Fibroblast of skin of scalp (primary cell): ENCODE data around the gene ATP1A3.
"Not testable (repeated sequence)": the region's sequence is repeated elsewhere in the genome, so short reads cannot be mapped to it uniquely, and the experiment has no call there.

Source experiments
- DNase-seq: peaks from one replicate; pipeline ENCODE4 v3.0.0-alpha.2; 2013

ATP1A3 gene

GRCh38 chr19:42010245-42011126, 16.5 kb upstream of the ATP1A3 start:
- DNase-seq = peak; percentile 92

- DNase-seq = no peak
Observed at GRCh38 chr19:42006569-42006968, 12.5 kb upstream of the ATP1A3 start.

- no peak for DNase-seq
Observed at GRCh38 chr19:42005504-42005903, 11.5 kb upstream of the ATP1A3 start.

GRCh38 chr19:42003506-42004294, 9.7 kb upstream of the ATP1A3 start:
- DNase-seq = no peak

- DNase-seq = no peak
Observed at GRCh38 chr19:41999878-42000208, 5.8 kb upstream of the ATP1A3 start.

- no peak for DNase-seq
Observed at GRCh38 chr19:41999071-41999877, 5.2 kb upstream of the ATP1A3 start.

GRCh38 chr19:41998246-41999020, 4.4 kb upstream of the ATP1A3 start:
- peak; percentile 49 for DNase-seq

GRCh38 chr19:41997851-41998229, 3.8 kb upstream of the ATP1A3 start:
- no peak for DNase-seq

GRCh38 chr19:41997121-41997850, 3.3 kb upstream of the ATP1A3 start:
- peak; percentile 33 for DNase-seq

- no peak for DNase-seq
Observed at GRCh38 chr19:41995959-41996797, 2.1 kb upstream of the ATP1A3 start.

GRCh38 chr19:41994994-41995958, 1.2 kb upstream of the ATP1A3 start:
- no peak for DNase-seq

- no peak for DNase-seq
Observed at GRCh38 chr19:41994521-41994971, 516 bp upstream of the ATP1A3 start.

GRCh38 chr19:41991925-41992569, 2.0 kb downstream of the ATP1A3 start:
- DNase-seq = not testable (repeated sequence)

- DNase-seq = no peak
Observed at GRCh38 chr19:41991025-41991424, 3.0 kb downstream of the ATP1A3 start.

- DNase-seq = no peak
Observed at GRCh38 chr19:41990615-41991014, 3.4 kb downstream of the ATP1A3 start.

GRCh38 chr19:41990028-41990427, 4.0 kb downstream of the ATP1A3 start:
- no peak for DNase-seq

GRCh38 chr19:41988947-41989346, 5.1 kb downstream of the ATP1A3 start:
- DNase-seq = no peak

GRCh38 chr19:41987141-41987860, 6.7 kb downstream of the ATP1A3 start:
- DNase-seq = no peak
